Activated CD8-positive, alpha-beta memory T cell treated with anti-CD3 and anti-CD28 coated beads for 4 hours (primary cell): ENCODE results near the gene NTN5.
A peak's percentile ranks its signal among the peaks of the same experiment; 100 is the strongest.
"Not testable (repeated sequence)": the region's sequence is repeated elsewhere in the genome, so short reads cannot be mapped to it uniquely, and the experiment has no call there.

Source experiments
- DNase-seq, 2 donors: peaks; one replicate each; pipeline ENCODE4 v3.0.0-alpha.2; 2020; ENCODE audit warnings: low read depth in 2 of 2

The NTN5 gene

DNA sequence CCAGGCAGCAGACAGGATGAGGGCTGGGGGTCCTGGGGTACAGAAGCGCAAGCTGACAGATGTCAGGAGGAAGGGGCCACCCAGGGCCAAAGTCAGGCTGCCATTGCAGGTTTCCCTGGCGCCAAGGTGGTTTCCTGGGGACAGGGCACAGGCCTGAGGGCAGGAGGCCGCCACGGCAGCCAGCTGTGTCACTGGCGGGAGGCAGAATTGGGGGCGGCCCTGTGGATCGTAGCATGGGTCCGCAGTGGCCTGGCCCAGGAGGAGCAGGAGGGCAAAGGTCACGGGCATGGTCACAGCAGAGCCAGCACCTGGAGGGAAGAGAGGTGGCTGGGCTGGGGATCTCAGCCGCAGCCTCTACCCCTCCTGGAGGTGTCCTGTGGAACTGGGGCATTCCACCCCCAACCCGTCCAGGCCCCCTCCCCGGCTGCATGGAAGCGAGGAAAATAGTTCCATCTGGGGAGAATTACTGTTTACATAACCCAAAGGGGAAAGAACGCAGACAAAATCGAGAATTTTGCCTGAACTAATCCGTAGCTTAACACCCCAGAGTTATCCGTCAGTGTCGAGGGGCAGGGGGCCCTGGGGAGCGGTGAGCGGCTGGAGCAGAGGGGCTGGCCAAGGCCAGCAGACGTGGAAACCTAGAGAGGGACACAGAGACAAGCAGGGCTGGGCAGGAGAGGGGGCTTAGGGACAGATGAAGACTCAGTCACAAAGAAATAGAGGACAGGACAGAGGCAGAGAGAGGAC is 1.9 kb downstream of the NTN5 start:
- DNase-seq: no peak

GRCh38 chr19:48669903-48670668 is 2.7 kb downstream of the NTN5 start:
- no peak for DNase-seq

GRCh38 chr19:48668761-48669160 is 4.1 kb downstream of the NTN5 start:
- no peak for DNase-seq

DNA sequence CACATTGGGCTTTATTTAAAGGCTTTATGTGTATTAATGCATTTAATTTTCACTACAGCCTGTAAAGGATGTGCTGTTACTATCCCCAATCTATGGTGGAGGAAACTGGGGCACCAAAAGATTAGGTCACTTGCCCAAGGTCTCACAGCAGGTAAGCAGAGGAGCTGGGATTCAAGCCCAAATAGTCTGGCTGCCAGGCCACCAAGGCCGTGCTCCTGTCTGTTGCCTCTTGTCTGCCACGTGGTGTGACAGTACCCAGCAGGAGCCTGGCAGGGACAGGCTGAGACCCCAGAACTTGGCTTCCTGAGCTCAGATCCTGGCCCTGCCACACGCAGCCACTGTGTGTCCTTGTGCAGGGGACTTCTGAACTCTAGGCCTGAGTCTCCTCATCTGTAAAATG is 4.5 kb downstream of the NTN5 start:
- DNase-seq: no peak

DNA sequence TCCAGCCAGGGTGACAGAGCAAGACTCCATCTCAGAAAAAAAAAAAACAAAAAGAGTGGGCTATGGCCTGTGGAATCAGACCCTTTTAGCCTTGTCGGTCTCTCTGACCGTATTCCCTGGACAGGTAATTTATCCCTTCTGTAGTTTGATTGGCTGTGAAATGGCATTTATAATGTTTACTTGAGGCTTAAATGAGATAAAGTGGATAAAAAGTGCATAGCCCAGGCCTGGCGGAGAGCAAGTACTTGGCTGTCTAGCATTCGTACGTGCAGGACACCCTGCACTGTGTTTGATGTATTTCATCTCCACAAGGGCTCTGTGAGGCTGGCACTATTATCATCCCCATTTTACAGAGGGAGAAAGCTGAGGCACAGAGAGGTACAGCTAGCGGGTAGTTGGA is 7.0 kb downstream of the NTN5 start:
- DNase-seq: no peak

DNA sequence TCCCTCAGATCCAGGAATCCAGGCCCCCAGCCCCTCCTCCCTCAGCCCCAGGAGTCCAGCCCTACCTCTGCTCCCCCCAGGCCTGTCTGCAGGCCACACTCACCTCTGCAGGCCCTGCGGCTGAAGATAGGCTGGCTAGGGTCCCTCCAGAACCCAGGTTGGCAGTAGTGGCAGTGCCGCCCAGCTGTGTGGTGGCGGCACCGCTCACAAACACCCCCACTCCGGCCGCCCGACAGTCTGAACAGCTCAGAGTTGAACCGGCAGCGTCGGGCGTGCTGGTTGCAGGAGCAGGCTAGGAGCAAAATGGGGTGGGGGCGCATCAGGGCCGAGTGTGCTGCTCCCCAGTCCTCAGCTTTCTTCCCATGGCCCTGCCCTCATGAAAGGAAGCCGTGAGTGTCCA is 8.3 kb downstream of the NTN5 start:
- DNase-seq: no peak

GRCh38 chr19:48663667-48664066 is 9.2 kb downstream of the NTN5 start:
- no peak for DNase-seq

GRCh38 chr19:48661711-48662090 is 11.1 kb downstream of the NTN5 start:
- no peak for DNase-seq

- peak; percentile 47 for DNase-seq
Observed at GRCh38 chr19:48660852-48661710, 11.7 kb downstream of the NTN5 start.

GRCh38 chr19:48659768-48660167 is 13.0 kb downstream of the NTN5 start:
- DNase-seq: no peak

DNA sequence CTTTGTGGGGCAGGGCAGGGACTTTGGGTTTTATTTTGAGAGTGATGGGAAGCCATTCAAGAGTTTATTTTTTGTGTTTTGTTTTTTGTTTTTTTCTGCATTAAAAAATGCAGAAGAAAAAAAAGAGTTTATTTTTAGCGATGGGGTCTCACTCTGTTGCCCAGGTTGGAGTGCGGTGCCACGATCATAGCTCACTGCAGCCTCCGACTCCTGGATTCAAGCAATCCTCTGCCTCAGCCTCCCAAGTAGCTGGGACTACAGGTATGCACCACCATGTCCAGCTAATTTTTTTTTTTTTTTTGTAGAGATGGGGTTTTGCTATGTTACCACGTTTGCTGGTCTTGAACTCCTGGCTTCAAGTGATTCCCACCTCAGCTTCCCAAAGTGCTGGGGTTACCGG is 14.3 kb downstream of the NTN5 start:
- DNase-seq: no peak

DNA sequence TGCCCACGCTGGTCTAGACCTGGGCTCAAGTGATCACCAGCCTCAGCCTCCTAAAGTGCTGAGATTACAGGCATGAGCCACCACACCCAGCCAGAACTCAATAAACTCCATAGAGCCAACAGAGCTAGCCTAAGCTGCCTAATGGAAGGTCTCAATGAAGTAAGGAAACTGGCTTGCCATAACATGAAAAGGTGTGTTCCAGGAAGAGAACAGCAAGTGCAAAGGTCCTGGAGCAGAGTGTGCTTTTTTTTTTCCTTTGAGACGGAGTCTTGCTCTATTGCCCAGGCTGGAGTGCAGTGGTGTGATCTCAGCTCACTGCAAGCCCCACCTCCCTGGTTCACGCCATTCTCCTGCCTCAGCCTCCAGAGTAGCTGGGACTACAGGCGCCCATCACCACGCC is 15.0 kb downstream of the NTN5 start:
- DNase-seq: not testable (repeated sequence)

GRCh38 chr19:48656840-48657474 is 15.9 kb downstream of the NTN5 start:
- no peak for DNase-seq

GRCh38 chr19:48654299-48655059 is 18.3 kb downstream of the NTN5 start:
- DNase-seq: no peak

GRCh38 chr19:48651683-48652048 is 21.2 kb downstream of the NTN5 start:
- no peak for DNase-seq

DNA sequence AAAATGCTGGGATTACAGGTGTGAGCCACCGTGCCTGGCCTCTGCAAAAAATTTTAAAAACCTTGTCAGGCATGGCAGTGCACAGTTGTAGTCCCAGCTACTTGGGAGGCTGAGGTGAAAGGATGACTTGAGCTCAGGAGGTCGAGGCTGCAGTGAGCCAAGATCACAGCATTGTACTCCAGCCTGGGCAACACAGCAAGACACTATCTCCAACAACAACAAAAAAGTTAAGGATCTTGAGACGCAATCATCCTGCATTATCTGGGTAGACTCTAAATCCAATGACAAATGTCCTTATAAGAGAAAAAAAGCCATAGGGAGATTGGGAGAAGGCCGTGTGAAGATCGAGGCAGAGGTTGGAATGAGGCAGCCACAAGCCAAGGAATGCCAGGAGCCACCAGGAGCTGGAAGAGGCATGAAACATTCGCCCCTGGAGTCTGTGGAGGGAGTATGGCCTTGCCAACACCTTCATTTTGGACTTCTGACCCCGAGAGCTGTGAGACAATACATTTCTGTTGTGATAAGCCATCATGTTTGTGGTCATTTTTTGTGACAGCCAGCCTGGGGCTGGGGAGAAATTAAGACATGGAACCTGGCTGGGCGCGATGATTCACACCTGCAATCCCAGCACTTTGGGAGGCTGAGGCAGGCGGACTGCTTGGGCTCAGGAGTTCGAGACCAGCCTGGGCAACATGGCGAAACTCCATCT is 21.7 kb downstream of the NTN5 start:
- DNase-seq: no peak

- DNase-seq: no peak
Observed at GRCh38 chr19:48648134-48648533, 24.7 kb downstream of the NTN5 start.

DNA sequence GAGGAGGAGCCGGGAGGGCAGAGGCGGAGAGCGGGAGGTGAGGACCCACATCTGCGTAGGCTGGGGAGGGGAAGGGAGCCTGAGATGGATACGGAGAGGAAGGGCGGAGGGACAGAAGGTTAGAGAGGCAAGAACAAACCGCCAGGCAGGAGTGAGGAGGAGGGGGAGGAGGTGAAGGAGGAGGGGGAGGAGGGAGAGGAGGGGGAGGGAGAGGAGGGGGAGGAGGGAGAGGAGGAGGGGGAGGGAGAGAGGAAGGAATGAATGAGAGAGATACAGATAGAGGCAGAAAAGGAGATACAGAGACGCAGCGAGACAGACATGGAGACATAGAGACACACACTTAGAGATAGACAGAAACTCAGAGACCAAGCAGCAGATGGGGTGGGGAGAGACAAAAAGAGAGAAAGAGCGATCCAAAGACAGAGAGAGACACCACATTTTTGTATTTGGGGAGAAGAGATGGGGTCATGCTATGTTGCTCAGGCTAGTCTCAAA is 26.0 kb downstream of the NTN5 start:
- no peak for DNase-seq

DNA sequence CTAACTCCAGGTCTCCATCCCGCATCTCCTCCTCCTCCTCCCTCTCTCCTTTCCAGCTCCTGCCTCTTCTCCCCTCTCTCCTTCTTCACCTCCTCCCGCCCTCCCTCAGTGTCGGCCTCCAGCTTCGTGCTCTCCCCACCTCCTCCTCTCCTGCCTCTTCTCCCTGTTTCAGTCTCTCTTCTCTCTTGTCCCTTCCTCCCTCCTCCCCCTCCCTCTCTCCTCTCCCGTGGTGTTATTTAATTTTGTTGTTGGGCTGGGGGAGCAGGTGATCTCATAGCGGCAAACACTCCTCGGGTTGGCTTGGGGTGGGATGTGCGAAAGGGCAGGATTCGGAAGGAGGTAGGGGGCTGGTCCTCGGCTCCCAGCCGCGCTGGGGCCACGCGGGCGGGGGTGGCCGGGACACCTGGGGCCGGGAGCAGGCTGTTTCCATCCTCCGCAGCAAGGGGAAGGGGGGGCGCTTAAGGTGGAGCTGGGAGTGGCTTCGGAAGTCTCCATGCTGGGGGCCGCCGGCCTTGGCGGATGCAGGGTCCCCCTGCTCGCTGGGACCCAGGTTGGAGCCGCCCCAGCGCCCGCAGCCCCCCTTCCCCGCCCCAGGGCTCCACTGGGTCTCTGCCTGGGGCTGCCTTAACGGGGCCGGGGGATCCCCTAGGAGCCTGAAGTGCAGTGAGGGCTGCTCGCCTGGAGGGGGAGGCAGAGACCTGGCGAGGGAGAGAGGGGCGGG is 26.7 kb downstream of the NTN5 start, which contains the start of gene CA11:
CA11 (minus strand) TSS at position 187 of the 721 bp plus-strand sequence. CDS start 555 bp downstream, outside the sequence.
- peak; percentile 80 to 83 for DNase-seq

GRCh38 chr19:48645620-48646000 is 27.2 kb downstream of the NTN5 start:
- no peak for DNase-seq
